HG02884 (cell line): ENCODE data around the gene NHERF1.

ENCODE experiments used
- ATAC-seq: cut with Tn5 transposase; IDR thresholded peaks from one replicate; pipeline ENCODE4 v1.9.1; 2021; ENCODE audit warnings: mild to moderate bottlenecking, moderate library complexity; ENCODE audit not compliant: unreplicated experiment

NHERF1 gene

GRCh38 chr17:74782571-74782970 lies 34.1 kb downstream of the NHERF1 start:
- ATAC-seq: no peak

- no peak for ATAC-seq
These were observed 35.8 kb downstream of the NHERF1 start for GRCh38 chr17:74784125-74784810.

GRCh38 chr17:74785096-74785980 lies 36.9 kb downstream of the NHERF1 start:
- ATAC-seq: no peak

DNA sequence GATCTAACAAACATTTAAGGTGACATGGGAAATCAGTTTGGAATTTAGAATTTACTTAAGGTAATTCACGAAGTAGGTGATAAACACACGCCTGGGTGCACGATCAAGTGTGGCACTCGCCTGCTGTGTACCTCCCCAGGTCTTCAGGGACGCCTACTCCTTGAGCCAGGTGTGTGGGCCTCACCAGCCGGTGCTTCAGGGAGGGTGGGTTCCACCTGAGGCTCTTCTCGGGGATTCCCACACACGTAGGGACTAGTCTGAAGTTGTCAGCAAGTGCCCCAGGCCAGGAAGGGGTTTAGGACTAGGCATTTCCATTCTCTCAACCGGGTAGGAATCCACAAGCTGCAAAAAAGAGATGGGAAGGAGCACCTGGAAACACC lies 37.5 kb downstream of the NHERF1 start:
- ATAC-seq: no peak

- no peak for ATAC-seq
These were observed 38.1 kb downstream of the NHERF1 start for GRCh38 chr17:74786431-74787055.

DNA sequence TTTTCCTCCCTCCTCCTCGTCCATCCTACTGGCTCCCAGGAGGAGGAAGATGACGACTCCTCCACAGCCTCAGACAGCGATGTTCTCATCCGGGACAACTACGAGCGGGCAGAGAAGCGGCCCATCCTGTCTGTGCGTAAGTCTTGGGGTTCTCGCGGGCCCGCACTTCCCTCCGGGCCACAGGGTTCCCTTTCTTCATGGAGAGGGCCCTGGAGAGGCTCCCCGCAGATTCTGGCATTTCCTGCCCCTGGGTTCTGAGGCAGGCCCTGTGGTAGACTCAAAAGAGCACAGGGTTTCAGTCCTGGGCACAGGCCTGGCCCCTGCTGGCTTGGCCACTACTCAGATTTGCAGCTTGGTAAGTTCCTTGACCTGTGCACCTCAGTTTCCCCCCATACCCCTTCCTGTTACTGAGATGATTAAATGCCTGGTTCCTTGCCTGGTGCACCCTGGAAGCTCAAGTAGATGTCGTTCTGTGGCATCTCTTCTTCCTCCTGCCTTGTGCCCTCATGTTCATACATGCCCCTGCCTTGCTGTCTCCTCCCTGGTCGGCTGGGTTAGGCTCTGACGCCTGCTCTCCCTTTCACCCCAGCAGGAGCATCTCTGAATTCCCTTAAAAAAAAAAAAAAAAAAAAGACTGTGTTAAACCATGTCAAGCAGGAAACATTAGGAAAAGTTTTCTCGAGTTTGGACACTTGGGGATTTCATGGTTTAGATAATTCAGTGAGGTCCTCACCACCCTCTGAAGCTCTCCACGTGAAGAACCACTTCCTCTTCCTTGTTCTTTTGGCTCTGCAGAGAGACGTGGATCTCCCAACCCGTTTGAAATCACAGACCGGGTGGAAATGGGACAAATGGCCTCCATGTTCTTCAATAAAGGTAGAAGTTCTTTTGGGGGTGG lies 42.0 kb downstream of the NHERF1 start:
- ATAC-seq: no peak

- ATAC-seq: no peak
These were observed 44.2 kb downstream of the NHERF1 start for GRCh38 chr17:74792586-74793105.

DNA sequence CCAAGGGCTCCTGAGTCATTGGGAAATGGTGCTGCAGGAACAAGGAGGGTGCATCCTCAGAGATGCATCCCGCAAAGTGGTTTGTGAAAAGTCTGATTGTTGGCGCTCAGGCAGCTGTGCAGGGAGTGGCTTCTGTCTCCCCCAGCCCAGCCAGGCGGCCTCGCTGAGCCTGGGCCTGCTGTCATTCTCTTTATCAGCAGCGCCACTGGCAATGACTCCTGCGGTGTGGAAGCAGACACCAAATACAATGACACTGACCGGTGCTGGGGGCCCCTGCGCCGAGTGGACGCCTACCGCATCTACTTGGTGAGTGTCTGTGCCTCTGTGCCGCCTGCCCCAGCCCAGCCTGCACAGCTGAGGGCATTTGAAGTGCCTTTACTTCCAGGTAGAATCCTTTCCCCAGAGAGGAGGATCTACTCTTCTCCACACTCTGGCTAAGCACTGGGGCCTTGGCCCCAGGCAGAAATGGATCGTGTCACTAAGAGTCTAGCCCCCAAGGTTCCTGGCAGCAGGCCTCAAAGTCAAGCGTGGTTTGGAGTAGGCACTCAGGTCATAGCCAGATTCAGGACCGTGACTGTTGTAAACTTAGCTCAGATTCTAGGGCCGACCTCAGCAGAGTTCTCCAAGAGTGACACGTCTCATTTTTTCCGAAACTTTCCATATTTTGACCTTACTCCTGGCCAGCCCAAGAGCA lies 47.0 kb downstream of the NHERF1 start:
- no peak for ATAC-seq

DNA sequence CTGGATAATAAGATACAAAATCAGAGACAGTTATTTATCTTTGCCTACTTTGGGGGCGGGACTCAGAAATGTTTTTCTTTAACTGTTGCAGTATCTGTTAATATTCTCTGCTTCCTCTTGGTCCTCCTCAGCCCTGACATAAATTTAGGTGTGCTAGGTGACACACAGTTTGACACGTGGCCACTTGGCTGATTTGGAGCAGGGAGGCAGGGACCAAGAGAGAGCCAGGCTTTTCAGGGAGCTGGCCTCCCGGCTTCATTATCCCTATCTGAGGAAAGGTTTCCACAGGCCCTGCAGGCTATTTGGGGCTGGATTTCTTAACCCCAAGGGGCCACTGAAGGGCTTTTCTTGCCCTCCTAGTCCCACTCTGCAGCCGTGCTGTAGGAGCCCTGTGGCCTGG lies 47.8 kb downstream of the NHERF1 start:
- ATAC-seq: no peak

- no peak for ATAC-seq
These were observed 48.4 kb downstream of the NHERF1 start for GRCh38 chr17:74796866-74797265.

- ATAC-seq: no peak
These were observed 49.4 kb downstream of the NHERF1 start for GRCh38 chr17:74797824-74798223.

- ATAC-seq: no peak
These were observed 49.8 kb downstream of the NHERF1 start for GRCh38 chr17:74798239-74798707.

DNA sequence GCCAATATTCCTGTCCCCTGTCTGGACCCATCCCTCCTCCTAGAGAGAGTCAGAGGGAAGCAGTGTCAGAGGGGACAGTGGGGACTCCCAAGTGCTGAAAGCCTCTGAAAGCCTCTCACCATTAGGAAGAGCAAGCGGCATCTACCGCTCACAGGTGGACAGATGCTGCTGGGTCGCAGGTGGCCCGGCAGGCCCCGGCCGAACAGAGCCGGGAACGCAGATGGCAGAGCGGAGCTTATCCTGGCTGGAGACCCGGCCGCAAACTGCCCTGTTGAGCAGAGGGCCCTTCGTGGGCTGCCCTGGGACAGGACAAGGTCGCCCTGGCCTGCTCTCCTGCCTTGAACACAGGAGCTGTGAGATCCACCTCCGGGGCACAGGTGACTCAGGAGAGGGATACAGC lies 50.7 kb downstream of the NHERF1 start:
- ATAC-seq: no peak

DNA sequence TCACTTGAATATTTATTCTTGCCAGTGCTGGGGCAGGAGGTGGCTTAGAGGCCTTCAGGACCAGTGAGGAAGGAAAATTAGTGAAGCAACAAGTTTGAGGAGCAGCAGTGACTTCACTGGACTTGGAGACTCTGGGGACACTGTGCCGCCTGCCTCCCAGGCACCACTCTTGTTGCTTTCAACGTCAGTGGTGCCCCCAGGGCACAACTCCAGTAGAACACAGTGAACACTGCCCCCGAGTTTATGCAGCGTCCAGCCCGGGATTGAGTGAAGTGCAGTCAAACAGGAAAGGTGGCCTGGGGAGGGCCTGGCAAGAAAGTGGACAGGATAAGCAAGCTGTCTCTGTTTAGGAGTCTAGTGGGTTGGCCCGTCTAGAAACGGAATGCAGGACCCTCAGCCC lies 52.1 kb downstream of the NHERF1 start:
- no peak for ATAC-seq

DNA sequence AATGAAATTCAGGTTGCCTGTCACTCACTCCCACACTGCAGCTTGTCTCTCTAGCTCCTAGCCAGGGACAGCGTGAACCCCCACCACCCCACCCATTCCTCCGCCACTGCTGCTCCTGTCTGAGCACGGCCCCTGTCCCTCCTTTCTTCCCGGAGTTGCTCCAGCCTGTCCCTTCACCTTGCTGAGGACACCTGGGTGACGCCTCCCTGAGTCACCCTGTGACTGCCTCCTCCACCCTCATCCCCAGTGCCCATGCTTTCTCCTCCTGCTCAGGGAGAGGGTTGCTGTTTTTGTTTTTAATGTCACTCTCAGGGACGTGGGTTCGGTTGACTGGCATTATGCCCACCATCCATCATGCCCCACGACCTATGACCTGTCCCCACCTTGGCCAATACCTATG lies 53.5 kb downstream of the NHERF1 start:
- ATAC-seq: no peak

DNA sequence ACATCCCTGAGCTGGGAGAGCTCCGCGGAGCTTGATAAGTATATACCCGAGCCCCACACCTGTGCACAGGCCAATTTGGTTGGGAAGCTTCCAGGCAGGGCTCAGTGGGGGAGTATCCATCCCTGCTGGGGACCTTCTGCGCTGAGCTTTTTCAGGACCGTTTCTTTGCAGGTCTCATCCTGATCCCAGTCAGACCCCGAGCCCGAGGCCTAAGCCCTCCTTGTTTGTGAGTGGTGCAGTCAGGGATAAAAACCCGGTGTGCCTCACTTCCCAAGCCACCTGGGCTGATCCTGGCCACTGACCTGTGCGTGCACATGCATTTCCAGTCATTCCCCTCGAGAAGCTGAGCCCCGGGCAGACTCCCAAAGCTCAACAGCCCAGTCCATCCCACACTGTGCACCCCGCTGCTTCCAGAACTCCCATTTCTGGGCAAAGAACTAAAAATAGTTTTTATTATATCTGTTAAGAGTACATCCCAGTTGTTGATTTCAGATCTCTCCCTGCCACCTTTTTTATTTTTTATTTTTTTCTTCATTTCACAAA lies 55.0 kb downstream of the NHERF1 start:
- no peak for ATAC-seq

DNA sequence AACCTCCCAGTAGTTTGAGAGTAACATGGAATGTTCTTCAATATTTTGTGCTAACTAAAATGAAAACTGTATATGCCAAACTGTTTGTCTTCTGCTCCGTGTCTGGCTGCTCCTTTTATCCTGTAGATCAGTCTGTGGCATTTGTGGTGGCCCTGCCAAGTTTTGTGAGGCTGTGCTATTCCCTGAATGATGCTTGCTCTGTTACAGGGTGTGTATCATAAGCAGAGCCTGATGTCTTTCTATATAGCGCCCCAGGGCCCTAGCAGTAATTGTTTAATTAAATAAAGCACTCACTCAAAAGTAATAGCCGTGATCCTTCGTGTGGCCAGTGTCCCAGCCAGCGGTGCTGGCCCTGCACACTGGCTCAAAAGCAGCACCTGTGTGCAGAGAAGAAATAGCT lies 55.5 kb downstream of the NHERF1 start:
- ATAC-seq: no peak

DNA sequence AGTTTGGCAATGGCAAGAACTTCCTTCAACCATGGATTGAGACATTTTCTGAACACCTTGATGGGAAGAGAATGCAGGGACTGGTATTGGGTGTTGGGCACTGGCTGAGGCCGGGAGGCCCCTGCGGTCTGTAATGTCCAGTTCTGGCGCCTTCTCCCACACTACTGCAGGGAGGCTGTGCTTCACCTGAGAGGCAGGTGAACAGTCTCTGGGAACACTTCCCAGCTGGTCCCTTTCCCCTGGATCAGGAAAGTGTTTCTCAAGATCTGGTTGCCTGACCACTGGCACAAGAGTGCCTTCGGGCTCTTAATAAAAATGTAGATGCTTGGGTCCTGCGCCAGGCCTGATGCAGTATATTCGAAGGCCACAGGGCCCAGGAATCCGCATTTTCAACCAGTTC lies 56.3 kb downstream of the NHERF1 start:
- ATAC-seq: no peak

- no peak for ATAC-seq
These were observed 57.2 kb downstream of the NHERF1 start for GRCh38 chr17:74805591-74805991.

DNA sequence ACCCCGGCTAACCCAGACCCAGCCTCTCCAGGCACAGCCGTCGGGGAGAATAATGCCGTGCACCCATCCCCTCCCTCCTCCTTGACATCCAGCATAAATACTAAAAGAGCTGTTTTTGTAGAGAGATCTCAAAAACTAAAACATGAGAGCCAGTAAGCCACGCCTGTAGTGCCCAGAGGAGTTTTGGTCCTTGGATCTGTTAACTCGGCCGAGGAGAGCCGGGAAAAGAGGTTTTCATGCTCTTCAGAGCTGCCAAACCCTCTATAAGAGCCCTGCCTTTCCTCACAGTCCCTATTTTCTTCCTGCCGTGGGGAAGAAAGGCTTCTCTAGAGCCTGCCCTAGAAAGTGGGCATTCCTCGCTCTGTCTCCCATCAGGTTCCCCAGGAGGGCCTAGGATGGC lies 57.9 kb downstream of the NHERF1 start:
- no peak for ATAC-seq
